Activated naive CD8-positive, alpha-beta T cell treated with anti-CD3 and anti-CD28 coated beads for 36 hours (primary cell): Measurements from ENCODE around the gene LIMD2. TPM values are rescaled to one million over a fixed set of nuclear protein-coding genes. Genes with fewer than 3 reads are reported as not detected.
A peak's percentile ranks its signal among the peaks of the same experiment; 100 is the strongest.

ENCODE experiments used
- DNase-seq: peaks from one replicate; pipeline ENCODE4 v3.0.0; 2021
- H3K27ac Mint-ChIP-seq: one replicate; pipeline ENCODE4 v1.8.0; 2022; ENCODE audit warnings: mild to moderate bottlenecking, moderate library complexity, mixed read lengths
- H3K27me3 Mint-ChIP-seq: one replicate; pipeline ENCODE4 v1.8.0; 2022; ENCODE audit warnings: mild to moderate bottlenecking, mixed read lengths
- H3K36me3 Mint-ChIP-seq: one replicate; pipeline ENCODE4 v1.8.0; 2021; ENCODE audit warnings: mild to moderate bottlenecking, mixed read lengths
- H3K4me1 Mint-ChIP-seq: one replicate; pipeline ENCODE4 v1.8.0; 2021; ENCODE audit warnings: mixed read lengths
- H3K4me3 Mint-ChIP-seq: one replicate; pipeline ENCODE4 v1.8.0; 2022; ENCODE audit warnings: mild to moderate bottlenecking, moderate library complexity, mixed read lengths
- H3K9me3 Mint-ChIP-seq: one replicate; pipeline ENCODE4 v1.8.0; 2022; ENCODE audit warnings: mixed read lengths
- total RNA-seq, 2 experiments: library from RNA; stranded (reverse); gene quantifications; one replicate each; pipeline ENCODE4 v1.2.3, GENCODE V29; 2021

The LIMD2 gene
- total RNA-seq, 2 experiments from 2014 or later, result 173 to 179 TPM

DNA sequence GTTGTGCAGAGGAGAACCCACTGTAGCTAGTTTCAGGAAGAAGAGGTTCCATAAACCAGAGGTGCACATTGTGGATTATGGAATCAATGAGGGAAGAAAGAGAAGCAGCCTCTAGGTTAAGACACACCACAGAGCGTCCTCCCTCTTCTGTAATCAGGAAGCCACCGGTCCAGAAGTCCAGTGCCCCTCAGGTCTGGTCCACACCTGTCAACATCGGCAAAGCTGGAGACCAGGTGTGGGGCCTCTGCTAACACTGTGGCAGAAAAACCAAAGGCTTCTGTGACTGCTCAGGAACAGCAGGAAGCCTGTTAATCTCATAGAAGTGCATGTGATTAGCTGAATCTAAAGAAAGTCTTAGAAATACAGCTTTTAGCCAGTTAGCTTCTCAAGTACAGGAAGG is 23.3 kb downstream of the LIMD2 start:
- H3K27ac Mint-ChIP-seq, result peak overlapping the region; percentile 35
- no peaks in the 10 kb centered on the region for H3K27me3 Mint-ChIP-seq
- no peaks in the 10 kb centered on the region for H3K36me3 Mint-ChIP-seq
- H3K4me3 Mint-ChIP-seq, result no peak overlapping the region
- no peak for DNase-seq
- peaks cover 30% of the 10 kb centered on the region for H3K4me1 Mint-ChIP-seq
- H3K9me3 Mint-ChIP-seq, result no peaks in the 10 kb centered on the region

GRCh38 chr17:63675607-63676546 is 24.0 kb downstream of the LIMD2 start:
- Mint-ChIP-seq H3K9me3 (no peaks in the 10 kb centered on the region), H3K27me3 (no peaks in the 10 kb centered on the region), H3K36me3 (peaks cover under 1% of the 10 kb centered on the region), H3K4me1 (peaks cover 30% of the 10 kb centered on the region), H3K4me3 (no peak overlapping the region), H3K27ac (peak overlapping the region; percentile 35)
- DNase-seq, result no peak

DNA sequence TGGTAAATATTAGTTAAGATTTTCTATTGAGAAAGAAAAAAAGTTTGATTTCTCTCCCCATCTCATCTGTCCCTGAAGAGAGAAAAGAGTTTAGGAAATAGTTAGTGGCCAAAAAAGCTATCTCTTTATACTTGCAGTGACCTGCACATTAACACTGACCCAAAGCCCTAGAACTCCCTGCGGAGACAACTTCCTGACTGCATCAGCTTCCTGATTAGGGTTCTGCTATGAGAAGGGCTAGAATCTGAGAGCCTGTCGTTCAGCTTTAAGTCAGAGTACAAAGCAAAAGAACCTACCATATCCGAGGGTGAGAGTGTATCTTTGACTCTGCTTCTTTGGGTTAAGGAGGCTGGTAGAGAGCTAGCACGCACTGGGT is 24.7 kb downstream of the LIMD2 start:
- Mint-ChIP-seq H3K27me3 (no peaks in the 10 kb centered on the region), H3K27ac (no peak overlapping the region), H3K9me3 (no peaks in the 10 kb centered on the region), H3K4me3 (no peak overlapping the region), H3K4me1 (peaks cover 30% of the 10 kb centered on the region), H3K36me3 (peaks cover 3% of the 10 kb centered on the region)
- DNase-seq, result no peak

GRCh38 chr17:63672856-63673255 is 27.1 kb downstream of the LIMD2 start:
- Mint-ChIP-seq H3K27me3 (no peaks in the 10 kb centered on the region), H3K36me3 (peaks cover 6% of the 10 kb centered on the region), H3K4me1 (peaks cover 23% of the 10 kb centered on the region), H3K4me3 (no peak overlapping the region), H3K27ac (no peak overlapping the region), H3K9me3 (no peaks in the 10 kb centered on the region)
- DNase-seq, result no peak

DNA sequence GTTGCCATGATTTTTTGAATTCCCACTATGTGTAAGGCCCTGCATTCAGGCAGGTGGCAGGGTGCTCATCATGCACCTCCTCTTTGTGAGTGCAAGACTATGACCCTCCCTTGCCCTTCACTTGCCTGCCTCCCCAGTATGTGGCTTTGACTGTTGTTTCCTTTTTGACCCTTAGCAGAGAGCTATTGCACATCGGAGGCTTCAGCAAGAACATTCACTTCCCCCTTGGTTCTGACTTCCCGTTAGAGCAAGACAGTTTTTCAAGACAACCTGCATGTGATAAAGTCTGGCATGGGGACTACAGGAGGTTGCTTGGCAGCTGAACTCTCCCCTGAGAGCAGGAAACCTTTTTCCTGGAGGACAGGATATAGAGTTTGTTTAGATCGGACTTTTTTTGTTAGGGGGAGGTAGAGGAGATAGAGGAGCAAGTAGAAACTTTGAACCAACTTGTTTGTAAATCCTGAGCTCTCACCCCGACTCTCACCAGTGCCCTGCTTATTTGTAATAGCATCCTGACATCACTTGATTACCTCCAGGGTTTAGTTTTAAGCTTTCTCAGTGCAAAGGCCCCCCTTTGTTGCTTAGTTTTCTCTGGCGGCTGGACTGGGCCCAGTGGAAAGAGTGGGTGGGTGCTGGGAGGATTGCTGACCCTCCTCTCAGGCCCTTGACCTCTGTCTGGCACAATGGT is 34.3 kb downstream of the LIMD2 start:
- Mint-ChIP-seq H3K4me3 (no peak overlapping the region), H3K36me3 (peaks cover 9% of the 10 kb centered on the region), H3K4me1 (peaks cover 4% of the 10 kb centered on the region), H3K27ac (peak overlapping the region; percentile 14), H3K27me3 (no peaks in the 10 kb centered on the region), H3K9me3 (no peaks in the 10 kb centered on the region)
- no peak for DNase-seq

DNA sequence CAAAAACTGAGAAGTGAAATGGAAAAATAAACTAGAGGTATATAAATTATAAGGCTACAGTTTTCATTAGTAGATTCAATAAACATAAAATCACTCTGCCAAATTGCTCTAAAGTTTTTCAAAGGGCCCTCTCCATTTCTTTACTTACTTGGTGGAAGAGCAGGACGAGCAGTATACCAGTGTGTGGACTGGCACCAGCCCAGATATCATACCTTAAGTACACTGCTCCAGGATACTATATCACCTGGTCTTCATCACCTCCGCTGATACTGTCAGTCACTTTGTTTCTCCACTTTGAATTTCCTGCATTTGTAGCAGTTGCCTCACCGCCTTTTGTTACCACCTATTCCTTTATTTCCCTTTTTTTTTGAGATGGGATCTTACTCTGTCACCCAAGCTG is 40.1 kb downstream of the LIMD2 start:
- DNase-seq, result no peak
- Mint-ChIP-seq H3K9me3 (no peaks in the 10 kb centered on the region), H3K4me1 (no peaks in the 10 kb centered on the region), H3K36me3 (peaks cover 10% of the 10 kb centered on the region), H3K27ac (no peak overlapping the region), H3K4me3 (no peak overlapping the region), H3K27me3 (no peaks in the 10 kb centered on the region)

DNA sequence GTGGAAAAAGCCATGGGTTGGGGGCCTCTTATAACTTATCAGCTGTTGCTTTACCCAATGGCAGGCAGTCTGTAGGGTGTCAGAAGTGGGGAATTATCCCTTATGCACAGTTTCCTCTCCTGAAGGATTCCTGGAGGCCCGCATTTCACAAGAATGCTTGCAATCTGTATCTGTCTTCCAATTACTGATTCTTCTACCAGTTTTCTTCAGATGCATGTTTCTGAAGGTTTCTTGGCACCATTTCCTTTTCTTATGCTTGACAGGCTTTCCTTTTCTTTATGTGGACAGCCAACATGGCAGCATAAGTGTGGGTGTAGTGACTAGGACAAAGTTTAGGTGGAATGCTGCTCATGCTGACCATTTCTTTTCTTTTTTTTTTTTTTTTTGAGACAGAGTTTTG is 41.6 kb downstream of the LIMD2 start:
- Mint-ChIP-seq H3K27ac (no peak overlapping the region), H3K27me3 (no peaks in the 10 kb centered on the region)

GRCh38 chr17:63657786-63658185 is 42.1 kb downstream of the LIMD2 start:
- Mint-ChIP-seq H3K4me1 (no peaks in the 10 kb centered on the region), H3K27ac (no peak overlapping the region), H3K36me3 (peaks cover 7% of the 10 kb centered on the region), H3K27me3 (no peaks in the 10 kb centered on the region), H3K4me3 (no peak overlapping the region), H3K9me3 (no peaks in the 10 kb centered on the region)
- no peak for DNase-seq

More for the DNA sequence above, 41.6 kb downstream of the LIMD2 start:
- Mint-ChIP-seq H3K4me1 (no peaks in the 10 kb centered on the region), H3K4me3 (no peak overlapping the region), H3K36me3 (peaks cover 10% of the 10 kb centered on the region), H3K9me3 (no peaks in the 10 kb centered on the region)
- no peak for DNase-seq

GRCh38 chr17:63653050-63653449 is 46.9 kb downstream of the LIMD2 start:
- Mint-ChIP-seq H3K9me3 (no peaks in the 10 kb centered on the region), H3K4me1 (peaks cover 3% of the 10 kb centered on the region), H3K36me3 (peaks cover 13% of the 10 kb centered on the region), H3K4me3 (no peak overlapping the region), H3K27me3 (no peaks in the 10 kb centered on the region), H3K27ac (no peak overlapping the region)
- DNase-seq, result no peak

GRCh38 chr17:63652106-63652505 is 47.8 kb downstream of the LIMD2 start:
- H3K27ac Mint-ChIP-seq, result no peak overlapping the region

GRCh38 chr17:63649813-63650212 is 50.1 kb downstream of the LIMD2 start:
- peaks cover 17% of the 10 kb centered on the region for H3K4me1 Mint-ChIP-seq
- peaks cover 13% of the 10 kb centered on the region for H3K36me3 Mint-ChIP-seq
- DNase-seq, result no peak
- H3K27ac Mint-ChIP-seq, result no peak overlapping the region
- no peaks in the 10 kb centered on the region for H3K27me3 Mint-ChIP-seq
- H3K4me3 Mint-ChIP-seq, result no peak overlapping the region
- no peaks in the 10 kb centered on the region for H3K9me3 Mint-ChIP-seq

More at GRCh38 chr17:63652106-63652505, 47.8 kb downstream of the LIMD2 start:
- no peaks in the 10 kb centered on the region for H3K9me3 Mint-ChIP-seq
- peaks cover 13% of the 10 kb centered on the region for H3K36me3 Mint-ChIP-seq
- H3K4me3 Mint-ChIP-seq, result no peak overlapping the region
- no peak for DNase-seq
- no peaks in the 10 kb centered on the region for H3K27me3 Mint-ChIP-seq
- H3K4me1 Mint-ChIP-seq, result peaks cover 4% of the 10 kb centered on the region

DNA sequence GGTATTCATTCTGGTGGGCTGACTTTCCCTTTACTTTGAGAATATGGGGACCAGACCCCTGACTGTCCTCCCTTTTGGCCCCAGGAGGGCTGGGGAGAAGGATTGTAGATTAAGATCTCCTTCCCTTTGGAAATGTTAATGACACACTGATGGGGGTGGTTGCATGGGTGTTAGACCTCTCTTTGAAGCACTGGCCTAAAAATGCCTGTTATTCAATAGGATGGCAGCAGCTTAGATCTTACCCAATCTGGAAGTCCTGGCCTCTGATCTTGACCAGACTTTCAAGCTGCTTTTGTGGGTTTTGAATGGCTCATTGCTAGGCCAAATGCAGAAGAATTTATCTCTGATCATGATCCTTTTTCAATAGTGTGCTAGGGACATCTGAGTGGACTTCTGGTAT is 52.0 kb downstream of the LIMD2 start:
- no peaks in the 10 kb centered on the region for H3K27me3 Mint-ChIP-seq
- no peaks in the 10 kb centered on the region for H3K9me3 Mint-ChIP-seq
- no peak overlapping the region for H3K4me3 Mint-ChIP-seq
- no peak overlapping the region for H3K27ac Mint-ChIP-seq
- H3K4me1 Mint-ChIP-seq, result peaks cover 17% of the 10 kb centered on the region
- H3K36me3 Mint-ChIP-seq, result peaks cover 13% of the 10 kb centered on the region
- DNase-seq, result no peak

- Mint-ChIP-seq H3K27ac (no peak overlapping the region), H3K36me3 (peaks cover 13% of the 10 kb centered on the region), H3K27me3 (no peaks in the 10 kb centered on the region)
Measured at GRCh38 chr17:63647065-63647725, 52.7 kb downstream of the LIMD2 start.

DNA sequence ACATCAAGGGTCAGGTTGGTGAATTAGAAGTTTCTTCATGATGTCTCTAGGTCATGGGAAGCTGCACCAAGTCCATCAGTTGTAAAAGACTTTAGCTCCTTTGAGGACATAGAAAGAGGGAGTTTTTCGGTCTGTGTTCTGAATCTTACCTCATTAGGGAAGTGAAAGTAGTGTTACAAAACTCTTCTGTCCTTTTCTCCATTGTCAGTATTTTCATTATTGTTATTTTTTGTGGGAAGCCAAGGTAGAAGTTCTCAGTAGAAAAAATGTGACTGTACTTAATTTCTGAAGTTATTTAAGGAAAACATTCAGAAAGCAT is 53.5 kb downstream of the LIMD2 start:
- no peak for DNase-seq
- Mint-ChIP-seq H3K27me3 (no peaks in the 10 kb centered on the region), H3K27ac (no peak overlapping the region), H3K9me3 (no peaks in the 10 kb centered on the region), H3K4me3 (no peak overlapping the region), H3K4me1 (peaks cover 17% of the 10 kb centered on the region), H3K36me3 (peaks cover 13% of the 10 kb centered on the region)

More at GRCh38 chr17:63647065-63647725, 52.7 kb downstream of the LIMD2 start:
- DNase-seq, result no peak
- Mint-ChIP-seq H3K4me1 (peaks cover 17% of the 10 kb centered on the region), H3K9me3 (no peaks in the 10 kb centered on the region), H3K4me3 (no peak overlapping the region)
